Cardiac muscle cell (in vitro differentiated cells and primary cell): ENCODE data around the gene TERT. TPM values are rescaled to one million over a fixed set of nuclear protein-coding genes. Genes with fewer than 3 reads are reported as not detected.

Experiments
- DNase-seq, 2 donors: peaks; one replicate each; pipeline versions ENCODE4 v3.0.0 to v3.0.0-alpha.2; 2010 to 2017; ENCODE audit warnings: low read depth in 1 of 2, low spot score in 1 of 2
- H3K27ac ChIP-seq: fragments of 200-600 bp; sonication (generic); 2 replicates; pipeline ENCODE4 v1.5.1; 2016
- H3K27me3 ChIP-seq: fragments of 200-600 bp; sonication (generic); 2 replicates; pipeline ENCODE4 v1.6.0; 2016; ENCODE audit warnings: control low read depth
- H3K36me3 ChIP-seq: fragments of 200-600 bp; sonication (generic); 2 replicates; pipeline ENCODE4 v1.5.1; 2016; ENCODE audit warnings: control low read depth
- H3K4me1 ChIP-seq: fragments of 200-600 bp; sonication (generic); 2 replicates; pipeline ENCODE4 v1.8.1; 2017; ENCODE audit warnings: low read depth, mild to moderate bottlenecking, mixed run types
- H3K4me3 ChIP-seq: fragments of 200-600 bp; sonication (generic); 2 replicates; pipeline ENCODE4 v1.5.1; 2016; ENCODE audit warnings: mild to moderate bottlenecking
- H3K9me3 ChIP-seq: fragments of 200-600 bp; sonication (generic); 2 replicates; pipeline ENCODE4 v1.5.1; 2017; ENCODE audit warnings: low read depth, mild to moderate bottlenecking, control low read depth
- CTCF ChIP-seq: IDR thresholded peaks from 2 replicates; pipeline ENCODE4 v1.5.1; 2012; ENCODE audit warnings: low read depth, mild to moderate bottlenecking, low read length
- polyA plus RNA-seq: library from polyadenylated mRNA; unstranded; fragments of >200 nt; fragmentation: Nextera tagmentation; extraction: Ambion mirVana; gene quantifications from 2 replicates; pipeline ENCODE4 v1.2.1, GENCODE V29; 2016
- total RNA-seq: library from RNA; depleted of rRNA; stranded (reverse); fragments of >200 nt; gene quantifications from 2 replicates; pipeline ENCODE4 v1.2.3, GENCODE V29; 2016

Gene TERT
- total and polyA plus RNA-seq, 2 experiments from 2014 or later, result 0.30 TPM; not detected in 1

GRCh38 chr5:1295650-1296037 lies 776 bp upstream of the TERT start:
- no peak for DNase-seq
- Histone ChIP-seq H3K27ac (no peak overlapping the region), H3K36me3 (no peaks in the 10 kb centered on the region), H3K27me3 (peaks cover 54% of the 10 kb centered on the region), H3K9me3 (no peaks in the 10 kb centered on the region), H3K4me1 (no peaks in the 10 kb centered on the region), H3K4me3 (no peak overlapping the region)
- no peak for TF ChIP-seq CTCF

GRCh38 chr5:1294206-1294834 lies 548 bp downstream of the TERT start:
- H3K27me3 ChIP-seq, result peaks cover 52% of the 10 kb centered on the region
- H3K4me3 ChIP-seq, result peak overlapping the region; percentile 29
- H3K36me3 ChIP-seq, result no peaks in the 10 kb centered on the region
- peak in 1 of 2 donors; percentile 12 for DNase-seq
- TF ChIP-seq CTCF, result no peak
- no peaks in the 10 kb centered on the region for H3K9me3 ChIP-seq
- no peak overlapping the region for H3K27ac ChIP-seq
- H3K4me1 ChIP-seq, result no peaks in the 10 kb centered on the region

- Histone ChIP-seq H3K9me3 (no peaks in the 10 kb centered on the region), H3K27ac (no peak overlapping the region), H3K27me3 (peaks cover 52% of the 10 kb centered on the region), H3K4me1 (no peaks in the 10 kb centered on the region), H3K36me3 (no peaks in the 10 kb centered on the region), H3K4me3 (no peak overlapping the region)
- no peak for DNase-seq
- no peak for TF ChIP-seq CTCF
Observed at GRCh38 chr5:1293416-1294205, 1.3 kb downstream of the TERT start.

- peaks cover 52% of the 10 kb centered on the region for H3K27me3 ChIP-seq
- H3K4me1 ChIP-seq, result no peaks in the 10 kb centered on the region
- TF ChIP-seq CTCF, result no peak
- no peak overlapping the region for H3K4me3 ChIP-seq
- no peak overlapping the region for H3K27ac ChIP-seq
- no peaks in the 10 kb centered on the region for H3K36me3 ChIP-seq
- no peak for DNase-seq
- H3K9me3 ChIP-seq, result no peaks in the 10 kb centered on the region
Observed at GRCh38 chr5:1292846-1293415, 1.9 kb downstream of the TERT start.

GRCh38 chr5:1292139-1292538 lies 2.7 kb downstream of the TERT start:
- no peaks in the 10 kb centered on the region for H3K36me3 ChIP-seq
- no peaks in the 10 kb centered on the region for H3K4me1 ChIP-seq
- H3K27me3 ChIP-seq, result peaks cover 50% of the 10 kb centered on the region
- no peak overlapping the region for H3K27ac ChIP-seq
- H3K4me3 ChIP-seq, result no peak overlapping the region
- no peaks in the 10 kb centered on the region for H3K9me3 ChIP-seq
- TF ChIP-seq CTCF, result no peak
- DNase-seq, result no peak
